Mesothelial cell of epicardium (in vitro differentiated cells): ENCODE measurements around the gene B4GALT7. TPM values are rescaled to one million over a fixed set of nuclear protein-coding genes. Genes with fewer than 3 reads are reported as not detected.

Experiments used
- DNase-seq, 2 experiments: peaks; one replicate each; pipeline ENCODE4 v3.0.0; 2021; ENCODE audit warnings: low spot score in 2 of 2; ENCODE audit not compliant: unreplicated experiment in 2 of 2
- H3K27ac Mint-ChIP-seq: 2 replicates; pipeline ENCODE4 v1.8.0; 2021; ENCODE audit warnings: mixed read lengths
- H3K27me3 Mint-ChIP-seq: 2 replicates; pipeline ENCODE4 v1.8.0; 2021; ENCODE audit warnings: low read depth, mixed read lengths
- H3K36me3 Mint-ChIP-seq: 2 replicates; pipeline ENCODE4 v1.8.0; 2021; ENCODE audit warnings: mixed read lengths
- H3K4me1 Mint-ChIP-seq: 2 replicates; pipeline ENCODE4 v1.8.0; 2021; ENCODE audit warnings: mixed read lengths
- H3K4me3 Mint-ChIP-seq: 2 replicates; pipeline ENCODE4 v1.8.0; 2021; ENCODE audit warnings: mild to moderate bottlenecking, moderate library complexity, mixed read lengths
- H3K9me3 Mint-ChIP-seq: 2 replicates; pipeline ENCODE4 v1.8.0; 2021; ENCODE audit warnings: mixed read lengths
- total RNA-seq: library from RNA; stranded (reverse); gene quantifications from 3 replicates; pipeline ENCODE4 v1.2.1, GENCODE V29; 2021
- TF ChIP-seq, protein P1 (sequence below): fragments of 200-600 bp; sonication (generic); IDR thresholded peaks from one replicate; pipeline ENCODE4 v1.5.0; 2021; ENCODE audit warnings: antibody characterized with exemption; ENCODE audit not compliant: unreplicated experiment

Gene B4GALT7
- total RNA-seq, 1 donor from 2014 or later, result 37.4 TPM

DNA sequence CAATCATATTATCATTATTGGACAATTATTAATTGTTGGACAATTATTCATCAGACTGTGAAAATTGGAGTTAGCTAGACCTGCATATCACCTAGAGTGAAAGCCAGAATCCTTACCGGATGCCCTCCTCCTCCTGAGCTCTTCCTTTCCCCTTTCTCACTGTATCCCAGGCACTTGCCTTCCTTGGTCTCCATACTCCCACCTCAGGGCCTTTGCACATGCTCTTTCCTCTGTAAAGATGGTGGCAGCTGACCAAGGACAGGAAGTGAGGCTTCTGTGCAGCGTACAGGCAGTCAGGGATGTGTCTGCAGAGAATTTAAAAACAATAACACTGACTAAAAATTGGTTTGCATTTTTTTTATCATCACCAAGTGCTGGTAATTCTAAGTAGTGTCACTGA is 30.0 kb upstream of the B4GALT7 start:
- Mint-ChIP-seq H3K4me3 (no peak overlapping the region), H3K9me3 (no peaks in the 10 kb centered on the region), H3K4me1 (no peaks in the 10 kb centered on the region), H3K36me3 (no peaks in the 10 kb centered on the region), H3K27me3 (peaks cover 27% of the 10 kb centered on the region), H3K27ac (no peak overlapping the region)
- DNase-seq, result no peak
- TF ChIP-seq, protein P1, sequence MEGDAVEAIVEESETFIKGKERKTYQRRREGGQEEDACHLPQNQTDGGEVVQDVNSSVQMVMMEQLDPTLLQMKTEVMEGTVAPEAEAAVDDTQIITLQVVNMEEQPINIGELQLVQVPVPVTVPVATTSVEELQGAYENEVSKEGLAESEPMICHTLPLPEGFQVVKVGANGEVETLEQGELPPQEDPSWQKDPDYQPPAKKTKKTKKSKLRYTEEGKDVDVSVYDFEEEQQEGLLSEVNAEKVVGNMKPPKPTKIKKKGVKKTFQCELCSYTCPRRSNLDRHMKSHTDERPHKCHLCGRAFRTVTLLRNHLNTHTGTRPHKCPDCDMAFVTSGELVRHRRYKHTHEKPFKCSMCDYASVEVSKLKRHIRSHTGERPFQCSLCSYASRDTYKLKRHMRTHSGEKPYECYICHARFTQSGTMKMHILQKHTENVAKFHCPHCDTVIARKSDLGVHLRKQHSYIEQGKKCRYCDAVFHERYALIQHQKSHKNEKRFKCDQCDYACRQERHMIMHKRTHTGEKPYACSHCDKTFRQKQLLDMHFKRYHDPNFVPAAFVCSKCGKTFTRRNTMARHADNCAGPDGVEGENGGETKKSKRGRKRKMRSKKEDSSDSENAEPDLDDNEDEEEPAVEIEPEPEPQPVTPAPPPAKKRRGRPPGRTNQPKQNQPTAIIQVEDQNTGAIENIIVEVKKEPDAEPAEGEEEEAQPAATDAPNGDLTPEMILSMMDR, result no peak

DNA sequence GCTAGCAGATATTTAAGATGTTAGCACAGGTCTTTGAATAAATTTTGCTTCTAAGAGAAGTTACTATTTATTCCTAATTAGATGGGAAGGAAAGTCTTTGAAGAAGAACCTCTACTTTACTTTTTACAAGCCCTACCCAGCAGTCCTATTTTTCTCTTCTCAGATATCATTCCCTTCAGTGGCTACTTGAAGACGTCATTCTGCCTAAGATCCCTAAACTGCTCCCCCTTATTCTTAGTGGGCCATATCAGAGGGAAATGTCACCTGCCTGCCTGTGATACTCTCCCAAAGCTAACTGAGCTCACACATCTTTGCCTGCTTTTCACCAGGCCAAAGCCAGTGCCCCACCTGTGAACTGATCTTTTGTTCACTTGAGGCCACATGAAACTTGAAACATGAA is 24.4 kb upstream of the B4GALT7 start:
- Mint-ChIP-seq H3K9me3 (no peaks in the 10 kb centered on the region), H3K4me1 (no peaks in the 10 kb centered on the region), H3K27ac (no peak overlapping the region), H3K27me3 (peaks cover 13% of the 10 kb centered on the region), H3K36me3 (no peaks in the 10 kb centered on the region), H3K4me3 (no peak overlapping the region)
- no peak for DNase-seq
- TF ChIP-seq, protein P1, result no peak

DNA sequence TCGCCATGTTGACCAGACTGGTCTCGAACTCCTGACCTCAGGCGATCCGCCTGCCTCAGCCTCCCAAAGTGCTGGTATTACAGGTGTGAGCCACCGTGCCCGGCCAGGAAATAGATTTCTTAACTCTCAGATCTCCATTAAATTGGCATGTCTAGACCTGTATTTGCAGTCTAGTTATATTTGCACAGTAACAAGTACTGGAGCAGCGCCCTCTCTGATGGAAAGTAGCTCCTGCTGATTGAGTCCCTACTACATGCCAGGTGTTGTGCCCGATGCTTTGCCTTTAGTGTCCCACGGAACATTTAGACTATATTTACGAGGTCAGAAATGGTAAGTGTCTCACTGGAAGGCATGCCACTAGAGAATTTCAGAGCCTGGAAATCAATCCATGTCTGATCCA is 23.8 kb upstream of the B4GALT7 start:
- no peak overlapping the region for H3K27ac Mint-ChIP-seq

DNA sequence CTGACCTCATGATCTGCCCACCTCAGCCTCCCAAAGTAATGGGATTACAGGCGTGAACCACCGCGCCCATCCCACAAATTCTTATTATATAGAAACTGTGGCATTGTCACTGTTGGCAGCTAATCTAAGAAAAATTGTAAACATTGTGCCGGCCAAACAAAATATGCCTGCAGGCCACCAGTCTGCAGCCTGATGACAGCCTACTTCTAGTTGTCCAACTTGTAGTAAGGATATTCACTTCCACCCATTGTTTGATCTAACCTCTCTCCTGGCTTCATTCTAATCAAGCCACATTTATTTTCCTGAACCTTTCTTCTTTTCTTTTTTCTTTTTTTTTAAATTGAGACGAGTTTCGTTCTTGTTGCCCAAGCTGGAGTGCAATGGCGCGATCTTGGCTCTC is 21.6 kb upstream of the B4GALT7 start:
- Mint-ChIP-seq H3K27me3 (peaks cover 13% of the 10 kb centered on the region), H3K4me1 (no peaks in the 10 kb centered on the region), H3K9me3 (no peaks in the 10 kb centered on the region), H3K4me3 (no peak overlapping the region), H3K36me3 (no peaks in the 10 kb centered on the region), H3K27ac (no peak overlapping the region)
- no peak for DNase-seq
- TF ChIP-seq, protein P1, result no peak

More for the DNA sequence above, 23.8 kb upstream of the B4GALT7 start:
- no peaks in the 10 kb centered on the region for H3K36me3 Mint-ChIP-seq
- TF ChIP-seq, protein P1, result no peak
- H3K4me1 Mint-ChIP-seq, result no peaks in the 10 kb centered on the region
- no peak overlapping the region for H3K4me3 Mint-ChIP-seq
- H3K9me3 Mint-ChIP-seq, result no peaks in the 10 kb centered on the region
- H3K27me3 Mint-ChIP-seq, result peaks cover 13% of the 10 kb centered on the region
- no peak for DNase-seq

DNA sequence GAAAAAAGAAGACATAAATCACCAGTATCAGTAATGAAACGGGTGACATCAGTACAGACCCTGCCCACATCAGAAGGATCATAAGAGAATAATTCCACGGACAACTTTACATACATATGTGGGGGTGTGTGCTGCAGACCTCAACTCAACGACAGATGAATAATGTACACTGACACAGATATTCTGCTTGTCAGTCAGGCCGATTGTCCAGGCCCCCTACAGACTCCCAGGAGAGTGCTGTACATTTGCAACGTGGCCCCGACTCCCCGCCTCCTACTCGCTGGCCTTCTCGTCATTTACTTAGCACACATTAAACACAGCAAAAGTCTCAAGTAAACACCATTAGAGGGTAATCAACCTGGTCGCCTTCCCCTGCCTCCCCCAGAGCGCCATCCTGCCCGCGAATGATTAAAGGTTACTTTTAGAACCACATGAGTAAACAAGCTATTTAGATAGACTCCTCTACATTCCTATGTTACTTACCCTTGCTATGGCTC is 11.5 kb upstream of the B4GALT7 start:
- no peak for DNase-seq
- Mint-ChIP-seq H3K27me3 (peaks cover 57% of the 10 kb centered on the region), H3K4me1 (peaks cover 12% of the 10 kb centered on the region), H3K27ac (no peak overlapping the region), H3K9me3 (no peaks in the 10 kb centered on the region), H3K36me3 (peaks cover under 1% of the 10 kb centered on the region), H3K4me3 (no peak overlapping the region)
- TF ChIP-seq, protein P1, result no peak

DNA sequence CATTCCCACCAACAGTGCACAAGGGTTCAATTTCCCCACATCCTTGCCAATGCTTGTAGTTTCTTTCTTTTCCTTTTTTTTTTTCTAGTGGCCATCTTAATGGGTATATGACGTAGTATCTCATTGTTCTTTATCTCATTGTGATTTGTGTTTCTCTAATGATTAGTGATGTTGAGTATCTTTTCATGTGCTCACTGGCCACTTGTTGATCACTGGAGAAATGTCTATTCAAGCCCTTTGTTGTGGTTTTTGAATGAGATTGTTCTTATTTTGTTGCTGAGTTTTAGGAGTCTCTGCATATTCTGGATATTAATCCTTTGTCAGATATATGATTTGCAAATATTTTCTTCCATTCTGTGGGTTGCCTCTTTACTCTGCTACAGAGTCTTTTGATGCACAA is 9.5 kb upstream of the B4GALT7 start:
- Mint-ChIP-seq H3K4me3 (no peak overlapping the region), H3K27me3 (peaks cover 42% of the 10 kb centered on the region), H3K9me3 (no peaks in the 10 kb centered on the region), H3K36me3 (peaks cover 6% of the 10 kb centered on the region), H3K4me1 (peaks cover 14% of the 10 kb centered on the region), H3K27ac (no peak overlapping the region)
- TF ChIP-seq, protein P1, result no peak
- DNase-seq, result no peak
